D721Med (cell line): Measurements from ENCODE around the gene ARTN.

Experiments used
- DNase-seq: peaks from one replicate; pipeline ENCODE4 v3.0.0; 2011; ENCODE audit warnings: low spot score; ENCODE audit not compliant: insufficient read length
- FAIRE-seq: peaks from 2 replicates; lab custom pipeline; 2011; peaks lifted over from hg19 to GRCh38; lab: Jason Lieb, UNC
- TF ChIP-seq, protein P1 (sequence below): IDR thresholded peaks from 2 replicates; pipeline ENCODE4 v1.5.1; 2012; ENCODE audit warnings: mild to moderate bottlenecking, control low read depth; ENCODE audit not compliant: insufficient read depth; ENCODE audit errors: missing control alignments

ARTN gene

DNA sequence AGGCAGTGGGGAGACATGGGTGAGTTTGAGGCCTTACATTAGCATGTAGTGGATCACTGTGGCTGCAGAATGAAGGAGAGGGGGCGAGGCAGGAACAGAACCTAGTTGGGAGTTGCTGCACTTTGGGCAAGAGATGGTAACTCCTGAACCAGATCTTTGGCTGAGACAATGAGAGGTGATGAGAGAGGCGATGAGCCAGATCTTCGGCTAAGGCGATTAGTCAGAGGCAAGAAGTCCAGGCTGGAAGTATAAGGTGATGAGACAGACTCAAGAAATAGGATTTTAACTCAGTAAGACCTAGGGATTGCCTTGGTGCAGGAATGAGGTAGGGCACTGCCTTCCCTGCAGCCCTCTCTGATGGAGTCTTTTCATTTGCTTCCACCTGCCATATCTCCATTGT, 9.1 kb upstream of the ARTN start:
- FAIRE-seq, result no peak
- no peak for DNase-seq
- TF ChIP-seq, protein P1, sequence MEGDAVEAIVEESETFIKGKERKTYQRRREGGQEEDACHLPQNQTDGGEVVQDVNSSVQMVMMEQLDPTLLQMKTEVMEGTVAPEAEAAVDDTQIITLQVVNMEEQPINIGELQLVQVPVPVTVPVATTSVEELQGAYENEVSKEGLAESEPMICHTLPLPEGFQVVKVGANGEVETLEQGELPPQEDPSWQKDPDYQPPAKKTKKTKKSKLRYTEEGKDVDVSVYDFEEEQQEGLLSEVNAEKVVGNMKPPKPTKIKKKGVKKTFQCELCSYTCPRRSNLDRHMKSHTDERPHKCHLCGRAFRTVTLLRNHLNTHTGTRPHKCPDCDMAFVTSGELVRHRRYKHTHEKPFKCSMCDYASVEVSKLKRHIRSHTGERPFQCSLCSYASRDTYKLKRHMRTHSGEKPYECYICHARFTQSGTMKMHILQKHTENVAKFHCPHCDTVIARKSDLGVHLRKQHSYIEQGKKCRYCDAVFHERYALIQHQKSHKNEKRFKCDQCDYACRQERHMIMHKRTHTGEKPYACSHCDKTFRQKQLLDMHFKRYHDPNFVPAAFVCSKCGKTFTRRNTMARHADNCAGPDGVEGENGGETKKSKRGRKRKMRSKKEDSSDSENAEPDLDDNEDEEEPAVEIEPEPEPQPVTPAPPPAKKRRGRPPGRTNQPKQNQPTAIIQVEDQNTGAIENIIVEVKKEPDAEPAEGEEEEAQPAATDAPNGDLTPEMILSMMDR, result no peak

DNA sequence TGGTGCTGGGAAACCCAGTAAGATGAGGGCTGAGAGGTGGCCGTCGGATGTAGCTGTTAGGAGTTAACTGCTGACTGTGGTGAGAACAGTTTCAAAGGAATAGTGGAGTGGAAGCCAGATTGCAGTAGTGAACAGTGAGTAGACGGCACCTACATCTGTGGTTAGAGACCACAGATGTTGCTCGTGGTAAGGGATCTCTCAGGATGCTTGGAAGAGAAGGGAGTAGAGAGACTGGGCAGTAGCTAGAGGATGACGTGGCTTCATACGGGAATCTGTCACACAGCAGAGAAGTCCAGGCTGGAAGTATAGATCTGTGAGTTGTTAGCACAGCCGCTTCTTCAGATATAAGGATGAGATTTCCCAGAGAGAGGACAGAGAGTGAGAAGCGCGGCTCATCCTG, 7.8 kb upstream of the ARTN start:
- DNase-seq (no peak), FAIRE-seq (no peak)
- TF ChIP-seq, protein P1, result no peak

DNA sequence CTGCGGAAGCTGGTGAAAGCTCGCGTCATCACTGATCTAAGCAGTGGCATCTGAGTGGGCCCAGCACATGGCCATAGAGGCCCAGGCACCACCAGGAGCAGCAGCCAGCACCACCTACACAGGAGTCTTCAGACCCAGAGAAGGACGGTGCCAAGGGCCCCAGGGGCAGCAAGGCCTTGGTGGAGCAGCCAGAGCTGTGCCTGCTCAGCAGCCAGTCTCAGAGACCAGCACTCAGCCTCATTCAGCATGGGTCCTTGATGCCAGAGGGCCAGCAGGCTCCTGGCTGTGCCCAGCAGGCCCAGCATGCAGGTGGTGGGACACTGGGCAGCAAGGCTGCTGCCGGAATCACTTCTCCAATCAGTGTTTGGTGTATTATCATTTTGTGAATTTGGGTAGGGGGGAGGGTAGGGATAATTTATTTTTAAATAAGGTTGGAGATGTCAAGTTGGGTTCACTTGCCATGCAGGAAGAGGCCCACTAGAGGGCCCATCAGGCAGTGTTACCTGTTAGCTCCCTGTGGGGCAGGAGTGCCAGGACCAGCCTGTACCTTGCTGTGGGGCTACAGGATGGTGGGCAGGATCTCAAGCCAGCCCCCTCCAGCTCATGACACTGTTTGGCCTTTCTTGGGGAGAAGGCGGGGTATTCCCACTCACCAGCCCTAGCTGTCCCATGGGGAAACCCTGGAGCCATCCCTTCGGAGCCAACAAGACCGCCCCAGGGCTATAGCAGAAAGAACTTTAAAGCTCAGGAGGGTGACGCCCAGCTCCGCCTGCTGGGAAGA, 3.2 kb upstream of the ARTN start:
- TF ChIP-seq, protein P1, result peak; percentile 21
- FAIRE-seq (no peak), DNase-seq (no peak)

DNA sequence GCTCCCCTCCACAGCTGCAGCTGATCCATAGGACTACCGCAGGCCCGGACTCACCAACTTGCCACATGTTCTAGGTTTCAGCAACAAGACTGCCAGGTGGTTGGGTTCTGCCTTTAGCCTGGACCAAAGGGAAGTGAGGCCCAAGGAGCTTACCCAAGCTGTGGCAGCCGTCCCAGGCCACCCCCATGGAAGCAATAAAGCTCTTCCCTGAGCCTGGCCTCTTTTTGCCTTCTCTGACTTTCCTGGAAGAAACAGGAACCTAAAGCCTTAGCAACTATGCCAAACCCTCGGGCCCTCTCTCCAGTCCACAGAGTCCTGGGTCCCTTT, 2.7 kb upstream of the ARTN start:
- DNase-seq (no peak), FAIRE-seq (no peak)
- TF ChIP-seq, protein P1, result no peak

DNA sequence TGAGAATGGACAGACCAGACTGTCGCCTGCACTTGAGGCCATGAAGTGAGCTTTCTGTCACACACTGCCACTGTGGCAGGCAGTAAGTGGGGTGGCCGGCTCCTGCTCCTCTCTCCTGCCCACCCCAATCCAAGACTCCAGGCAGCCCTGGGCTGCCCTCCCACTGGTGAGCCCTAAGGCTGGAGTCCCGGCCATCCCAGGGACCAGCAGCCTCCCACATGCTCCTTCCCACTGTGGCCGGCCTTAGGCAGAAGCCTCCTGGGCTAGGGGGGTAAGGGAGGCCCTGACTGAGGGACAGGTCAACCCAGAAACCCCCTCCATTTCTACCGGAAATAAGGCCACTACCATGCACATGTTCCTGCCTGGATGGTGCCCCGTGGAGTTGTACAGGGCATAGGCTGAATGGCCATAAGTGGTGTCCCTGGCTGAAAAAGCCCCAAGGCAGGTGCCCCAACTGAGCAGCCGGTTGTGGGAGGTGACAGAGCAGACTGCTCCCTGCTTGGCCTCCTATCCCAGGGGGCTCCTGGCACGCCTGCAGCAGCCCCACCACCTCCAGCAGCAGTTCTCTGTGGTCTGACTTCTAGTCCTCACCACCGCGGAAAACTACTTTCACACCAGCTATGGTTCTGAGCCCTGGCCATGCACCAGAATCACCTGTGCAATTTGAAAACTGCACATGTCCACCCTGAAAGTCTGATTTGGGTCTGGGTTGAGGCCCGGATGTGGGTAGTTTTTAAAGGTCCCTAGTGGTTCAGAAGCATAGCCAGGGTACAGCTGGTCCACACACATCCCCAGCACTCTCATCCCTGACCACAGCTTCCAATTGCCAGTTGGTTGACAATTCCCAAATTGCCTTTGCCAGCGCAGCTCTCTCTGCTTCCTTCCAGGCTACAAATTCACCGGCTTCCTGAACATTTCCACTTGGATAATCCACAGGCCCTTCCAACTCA, 1.6 kb upstream of the ARTN start:
- TF ChIP-seq, protein P1, result no peak
- DNase-seq (no peak), FAIRE-seq (no peak)

DNA sequence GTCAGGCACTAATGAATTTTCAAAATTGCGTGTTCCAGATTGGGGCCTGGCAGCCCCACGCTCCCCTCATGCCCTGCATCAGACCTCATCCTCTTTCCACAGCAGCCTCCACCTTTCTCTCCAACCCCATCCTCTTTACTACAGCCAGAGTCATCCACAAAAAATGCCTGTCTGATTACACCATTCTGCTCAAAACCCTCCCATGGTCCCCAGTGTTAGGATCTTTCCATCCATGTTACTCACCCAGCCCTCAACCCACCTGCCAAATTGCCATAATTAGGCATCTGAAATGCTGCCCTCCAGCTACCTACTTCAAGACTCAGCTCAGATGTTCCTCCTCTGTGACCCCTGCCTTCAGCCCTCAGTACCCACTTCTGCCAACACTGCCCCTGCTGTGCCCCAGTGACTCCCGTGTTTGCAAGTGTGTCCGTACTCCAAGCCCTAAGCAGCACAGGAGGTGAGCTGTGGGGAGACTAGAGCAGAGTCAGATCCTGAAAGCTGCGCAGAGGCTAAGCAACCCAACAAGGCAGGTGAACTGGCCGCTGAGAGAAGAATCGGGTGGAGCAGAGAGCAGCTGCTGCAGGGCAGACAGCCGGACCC, 715 bp upstream of the ARTN start:
- TF ChIP-seq, protein P1, result no peak
- FAIRE-seq, result no peak
- DNase-seq, result no peak
